ENCODE data around the gene MAN1C1. TPM values are rescaled to one million over a fixed set of nuclear protein-coding genes. Genes with fewer than 3 reads are reported as not detected.
"Not testable (repeated sequence)": the region's sequence is repeated elsewhere in the genome, so short reads cannot be mapped to it uniquely, and the experiment has no call there.

MAN1C1 gene
- total RNA-seq, 1 experiment from 2014 or later: 0.63 TPM

DNA sequence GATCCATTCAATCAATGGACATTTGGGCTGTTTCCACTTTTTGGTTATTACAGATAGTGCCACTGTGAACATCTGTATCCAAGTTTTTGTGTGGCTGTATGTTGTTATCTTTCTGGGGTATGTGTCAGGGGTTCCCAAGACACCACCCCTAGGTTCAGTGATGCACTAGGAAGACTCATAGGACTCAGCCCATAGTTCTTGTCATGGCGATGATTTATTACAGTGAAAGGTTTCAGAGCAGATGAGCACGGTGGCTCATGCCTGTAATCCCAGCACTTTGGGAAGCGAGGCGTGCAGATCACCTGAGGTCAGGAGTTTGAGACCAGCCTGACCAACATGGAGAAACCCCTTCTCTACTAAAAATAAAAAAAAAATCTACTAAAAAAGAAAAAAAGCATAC, 64.1 kb downstream of the MAN1C1 start:
- DNase-seq (ENCODE audit: low read depth): no peak

GRCh38 chr1:25682059-25682601, 65.5 kb downstream of the MAN1C1 start:
- no peak for DNase-seq (ENCODE audit: low read depth)

- DNase-seq (ENCODE audit: low read depth): no peak
Measured at GRCh38 chr1:25683177-25683576, 66.6 kb downstream of the MAN1C1 start.

DNA sequence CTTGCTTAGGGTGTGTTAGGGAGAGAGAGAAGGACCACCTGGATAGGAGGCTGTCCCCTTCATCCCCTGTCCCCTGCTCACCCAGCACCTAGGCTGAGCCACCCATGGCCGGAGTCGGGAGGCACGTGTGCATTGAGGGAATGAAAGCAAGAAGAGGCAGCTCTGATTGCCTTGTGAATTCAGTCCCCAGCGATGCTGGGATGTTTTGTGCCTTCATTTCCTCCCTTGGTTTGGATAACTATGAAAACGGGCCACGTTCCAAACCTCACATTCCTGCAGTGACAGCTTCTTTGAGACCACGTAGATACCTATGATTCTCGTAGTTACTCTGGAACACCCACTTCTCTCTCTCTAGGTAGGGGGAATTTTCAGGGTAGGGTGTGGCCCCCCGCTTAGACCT, 67.1 kb downstream of the MAN1C1 start:
- peak; percentile 70 for DNase-seq (ENCODE audit: low read depth)

- peak; percentile 37 for DNase-seq (ENCODE audit: low read depth)
Measured at GRCh38 chr1:25684216-25684965, 67.8 kb downstream of the MAN1C1 start.

GRCh38 chr1:25685211-25685750, 68.7 kb downstream of the MAN1C1 start:
- DNase-seq (ENCODE audit: low read depth): no peak

DNA sequence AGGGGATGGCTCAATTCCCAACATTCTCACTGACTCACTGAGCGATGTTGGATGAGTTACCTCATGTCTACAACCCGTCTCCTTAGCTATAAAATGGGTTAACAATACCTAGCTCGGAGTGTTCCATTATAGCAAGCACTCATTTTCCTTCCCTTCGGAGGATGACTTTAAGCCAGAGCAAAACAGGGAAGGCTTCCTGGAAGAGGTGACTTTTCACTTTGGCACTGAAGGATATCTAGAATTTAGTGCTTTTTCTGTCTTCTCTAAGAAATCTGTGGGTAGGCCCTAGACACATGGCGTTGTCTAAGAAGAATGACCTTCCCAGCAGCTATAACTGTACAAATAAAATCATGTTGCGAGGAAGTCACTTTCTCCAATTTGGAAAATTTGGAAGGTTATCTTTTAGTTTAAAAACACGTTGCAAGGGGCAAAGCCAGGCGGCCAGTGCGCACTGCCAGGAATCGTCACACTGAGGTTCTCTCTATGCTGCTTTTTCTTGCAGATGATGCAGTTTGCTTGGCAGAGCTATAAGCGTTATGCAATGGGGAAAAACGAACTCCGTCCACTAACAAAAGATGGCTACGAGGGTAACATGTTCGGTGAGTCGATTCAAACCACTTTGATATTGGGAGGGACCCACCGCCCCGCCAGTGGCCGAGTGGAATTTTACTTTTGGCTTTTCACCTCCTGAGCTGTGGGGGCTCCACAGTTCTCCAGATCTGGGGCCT, 69.5 kb downstream of the MAN1C1 start:
- no peak for DNase-seq (ENCODE audit: low read depth)

- DNase-seq (ENCODE audit: low read depth): no peak
Measured at GRCh38 chr1:25687221-25688017, 70.8 kb downstream of the MAN1C1 start.

DNA sequence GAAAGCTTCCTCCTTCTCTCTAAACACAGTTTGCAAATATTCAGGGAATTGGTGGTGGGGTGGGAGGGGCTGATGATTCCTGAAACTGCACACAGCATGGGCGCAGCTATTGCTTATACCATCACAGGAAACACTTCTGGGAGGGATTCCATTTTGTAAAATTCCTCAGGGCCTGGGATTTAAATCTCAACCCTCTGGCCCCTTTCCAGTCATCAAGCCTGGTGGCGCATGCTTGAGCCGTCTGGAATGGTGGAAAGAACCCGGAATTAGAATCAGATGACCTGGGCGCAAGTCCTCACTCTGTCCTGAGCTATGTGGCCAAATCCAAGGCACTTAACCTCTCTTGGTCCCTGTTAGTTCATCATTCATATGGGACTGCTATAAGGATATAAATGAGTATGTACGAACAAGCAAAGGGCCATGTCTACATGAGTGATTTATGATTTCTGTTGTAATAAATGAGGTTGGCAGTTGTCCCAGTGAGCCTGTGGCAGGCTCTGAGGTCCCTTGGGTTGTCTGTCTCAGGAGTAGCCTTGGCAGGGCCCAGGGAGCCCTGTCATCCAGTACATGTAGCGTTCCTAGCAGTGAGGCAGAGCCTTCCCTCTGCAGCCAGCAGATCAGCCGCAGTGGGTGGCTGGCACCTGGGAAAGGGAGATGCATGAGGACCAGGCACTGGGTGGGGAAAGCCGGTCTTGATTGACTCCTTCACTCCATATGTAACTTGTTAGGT, 72.0 kb downstream of the MAN1C1 start:
- DNase-seq (ENCODE audit: low read depth): no peak

DNA sequence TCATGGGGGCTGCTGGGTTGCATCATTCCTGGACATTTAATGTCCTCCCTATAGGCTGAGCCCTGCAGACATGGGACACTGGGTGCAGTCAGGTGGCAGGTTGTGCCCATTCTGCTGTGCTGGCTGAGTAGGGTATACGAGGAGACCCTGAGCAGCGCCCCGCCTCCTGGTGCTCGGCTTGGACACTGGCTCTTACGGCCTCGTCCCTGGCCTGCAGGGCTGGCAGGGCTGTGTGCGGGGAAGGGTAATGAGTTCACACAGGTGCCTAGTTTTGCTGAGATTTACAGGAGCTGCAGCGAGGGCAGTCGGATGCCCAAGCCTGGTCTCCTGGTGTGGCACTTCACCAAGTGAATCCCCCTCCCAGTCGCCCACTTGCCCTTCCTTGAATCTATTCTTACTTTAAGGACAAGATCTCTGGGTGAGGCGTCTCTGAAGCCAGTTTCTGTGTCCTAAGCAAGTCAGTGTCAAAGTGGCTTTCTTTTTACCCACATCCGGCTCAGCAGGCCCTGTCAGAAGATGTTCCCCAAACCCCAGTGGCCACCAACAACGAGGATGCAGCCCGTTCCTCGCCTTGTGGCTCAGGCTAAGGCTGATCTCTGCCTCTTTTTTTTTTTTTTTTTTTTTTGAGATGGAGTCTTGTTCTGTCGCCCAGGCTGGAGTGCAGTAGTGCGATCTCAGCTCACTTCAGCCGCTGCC, 73.2 kb downstream of the MAN1C1 start:
- DNase-seq (ENCODE audit: low read depth): no peak

DNA sequence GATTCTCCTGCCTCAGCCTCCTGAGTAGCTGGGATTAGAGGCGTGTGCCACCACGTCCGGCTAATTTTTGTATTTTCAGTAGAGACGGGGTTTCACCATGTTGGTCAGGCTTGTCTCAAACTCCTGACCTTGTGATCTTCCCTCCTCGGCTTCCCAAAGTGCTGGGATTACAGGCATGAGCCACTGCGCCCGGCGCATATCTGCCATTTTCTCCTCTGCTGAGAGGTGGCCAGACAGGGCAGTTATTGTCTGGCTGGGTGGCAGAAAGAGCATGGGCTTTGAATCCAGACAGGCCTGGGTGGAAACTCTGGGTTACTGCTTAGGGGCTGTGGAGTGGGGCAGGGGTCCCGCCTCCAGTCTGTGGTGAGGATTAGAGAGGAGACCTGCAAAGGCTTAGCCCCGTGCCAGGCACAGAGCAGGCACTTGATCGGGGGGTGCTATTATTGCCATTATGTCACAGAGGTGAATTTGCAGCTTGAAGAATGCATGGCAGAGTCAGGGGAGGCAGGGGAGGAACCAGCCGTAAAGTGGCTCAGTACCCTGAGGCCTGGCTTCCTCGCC, 73.9 kb downstream of the MAN1C1 start:
- DNase-seq (ENCODE audit: low read depth): no peak

DNA sequence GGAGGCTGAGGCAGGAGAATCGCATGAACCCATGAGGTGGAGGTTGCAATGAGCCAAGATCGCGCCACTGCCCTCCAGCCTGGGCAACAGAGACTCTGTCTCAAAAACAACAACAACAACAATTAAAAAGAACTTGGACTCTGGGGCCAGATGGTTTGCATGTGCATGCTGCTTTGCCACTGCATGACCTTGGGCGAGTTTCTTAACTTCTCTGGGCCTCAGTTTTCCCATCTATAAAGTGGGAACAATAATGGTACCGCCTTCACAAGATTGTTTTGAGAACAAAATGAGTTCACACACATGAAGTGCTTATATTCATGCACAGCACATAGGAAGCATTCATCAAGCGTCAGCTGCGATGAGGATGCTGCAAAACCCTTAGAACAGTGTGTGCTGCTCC, 74.6 kb downstream of the MAN1C1 start:
- DNase-seq (ENCODE audit: low read depth): no peak

DNA sequence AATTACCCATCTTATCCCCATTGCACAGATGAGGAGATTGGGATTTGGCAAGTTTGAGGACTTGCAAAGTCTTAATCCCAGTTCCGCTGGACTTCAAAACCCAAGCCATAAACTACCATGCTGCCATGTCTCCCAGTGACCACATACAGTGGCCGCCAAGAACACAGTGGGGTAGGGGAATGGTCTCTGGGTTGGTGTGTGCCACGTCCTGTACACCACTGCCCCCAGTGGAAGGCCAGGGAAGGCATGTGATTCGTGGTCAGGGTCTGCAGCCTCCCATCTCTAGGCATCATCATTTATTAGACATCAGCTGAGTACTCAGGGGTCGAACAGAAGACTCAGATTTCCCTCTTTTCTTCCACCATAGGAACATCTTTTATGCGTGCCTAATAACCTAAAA, 76.0 kb downstream of the MAN1C1 start:
- DNase-seq (ENCODE audit: low read depth): peak; percentile 47

- no peak for DNase-seq (ENCODE audit: low read depth)
Measured at GRCh38 chr1:25694167-25695007, 77.8 kb downstream of the MAN1C1 start.

DNA sequence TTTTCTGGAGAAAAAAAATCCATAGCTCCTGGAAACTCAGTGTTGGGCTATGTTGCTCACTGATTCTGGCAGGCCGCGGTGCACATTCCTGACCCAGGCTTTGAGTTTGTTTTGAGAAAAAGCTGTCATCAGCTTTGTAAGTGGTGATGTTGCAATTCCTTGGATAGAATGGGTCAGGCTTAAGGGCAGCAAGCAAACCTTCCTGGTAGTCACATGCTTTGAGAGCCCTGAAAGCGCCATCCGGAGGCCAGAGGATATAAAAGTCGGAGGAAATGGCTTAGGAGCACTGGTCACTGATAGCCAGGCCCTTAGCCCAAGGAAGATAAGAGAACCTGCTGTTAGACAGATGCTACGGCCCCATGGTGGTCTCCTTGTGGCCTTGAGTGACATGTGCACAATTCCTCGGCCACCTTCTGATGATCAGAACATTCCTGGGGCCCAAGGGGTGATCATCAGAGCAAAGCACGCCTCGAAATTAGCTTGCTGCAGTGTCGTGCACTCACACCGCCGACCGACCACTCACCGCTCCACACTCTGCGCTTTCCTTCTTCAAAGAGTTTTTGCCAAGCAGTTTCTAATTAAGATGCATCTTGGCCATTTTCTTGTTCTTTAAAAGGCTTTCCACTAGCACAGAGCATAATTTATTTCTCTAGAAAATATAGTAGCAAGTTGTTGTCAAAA, 78.6 kb downstream of the MAN1C1 start:
- peak; percentile 82 for DNase-seq (ENCODE audit: low read depth)

DNA sequence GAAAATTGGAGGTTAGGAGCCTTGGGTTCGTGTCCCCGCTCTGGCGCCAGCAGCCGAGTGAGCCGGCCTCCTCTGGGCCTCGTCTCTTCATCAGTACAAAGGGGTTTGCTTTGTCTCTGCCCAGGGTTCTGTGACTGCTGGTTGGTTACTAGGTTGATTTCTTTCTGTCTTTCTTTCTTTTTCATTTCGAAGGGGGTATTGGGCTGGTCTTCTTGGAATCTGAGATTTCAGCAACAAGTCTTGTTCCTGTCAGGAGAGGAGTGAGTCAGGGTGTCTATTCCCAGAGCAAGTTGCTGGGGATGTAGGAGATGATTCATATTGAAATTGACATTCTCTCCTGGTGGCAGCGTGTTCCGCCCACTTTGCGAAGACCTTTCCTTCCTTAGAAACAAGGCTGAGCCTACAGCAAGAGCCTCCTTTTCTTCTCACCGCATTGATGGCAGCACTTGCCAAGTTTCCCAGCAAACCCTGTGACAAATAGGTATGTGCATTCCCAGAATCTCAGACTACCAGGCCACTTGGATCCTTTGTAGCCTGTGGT, 79.2 kb downstream of the MAN1C1 start:
- DNase-seq (ENCODE audit: low read depth): peak; percentile 86

DNA sequence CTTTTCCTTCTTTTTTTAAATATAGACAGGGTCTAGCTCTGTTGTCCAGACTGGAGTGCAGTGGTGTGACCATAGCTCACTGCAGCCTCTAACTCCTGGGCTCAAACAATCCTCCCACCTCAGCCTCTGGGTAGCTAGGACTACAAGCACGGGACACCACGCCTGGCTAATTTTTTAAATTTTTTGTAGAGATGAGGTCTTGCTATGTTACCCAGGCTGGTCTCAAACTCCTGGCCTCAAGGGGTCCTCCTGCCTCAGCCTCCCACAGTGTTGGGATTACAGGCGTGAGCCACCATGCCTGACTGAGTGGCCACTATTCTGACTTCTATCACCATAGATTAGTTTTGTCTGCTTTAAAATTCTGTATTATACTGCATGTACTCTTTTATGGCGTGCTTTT, 80.1 kb downstream of the MAN1C1 start:
- not testable (repeated sequence) for DNase-seq (ENCODE audit: low read depth)

DNA sequence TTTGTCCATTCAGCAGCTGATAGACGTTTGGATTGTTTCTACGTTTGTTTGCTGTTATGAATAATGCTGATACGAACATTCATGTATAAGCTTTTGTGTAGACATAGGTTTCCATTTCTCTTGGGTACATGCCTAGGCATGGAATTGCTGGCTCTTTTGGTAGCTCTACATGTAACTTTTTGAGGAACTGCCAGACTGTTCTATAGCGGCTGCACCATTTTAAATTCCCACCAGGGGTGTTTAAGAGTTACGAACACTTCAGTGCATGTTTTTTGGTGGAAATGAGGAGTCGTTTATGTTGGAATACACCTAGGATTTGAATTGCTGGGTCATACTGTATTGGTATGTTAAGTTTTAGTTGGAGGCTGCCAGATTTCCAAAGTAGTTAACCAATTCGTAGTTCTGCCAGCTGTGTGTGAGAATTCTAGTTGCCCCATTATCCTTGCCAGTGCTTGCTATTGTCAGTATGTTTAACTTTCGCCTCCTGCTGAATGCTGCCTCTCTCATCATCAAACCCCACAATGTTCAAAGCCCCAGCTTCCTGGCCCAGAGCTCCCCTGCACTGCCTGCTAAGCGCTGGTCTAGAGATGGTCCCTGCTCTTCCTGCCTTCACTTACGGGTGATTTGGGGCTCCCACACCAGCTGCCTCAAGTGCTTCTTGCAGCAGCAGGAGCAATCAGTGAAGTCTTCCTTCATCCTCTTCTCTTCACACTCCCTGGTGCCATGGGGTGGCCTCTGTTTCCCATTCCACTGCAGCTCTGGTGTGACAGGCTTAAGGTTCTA, 81.0 kb downstream of the MAN1C1 start:
- no peak for DNase-seq (ENCODE audit: low read depth)
